GM19351 (cell line): Measurements from ENCODE around the gene CLTCL1.

Experiments
- ATAC-seq: cut with Tn5 transposase; IDR thresholded peaks from one replicate; pipeline ENCODE4 v1.9.1; 2021; ENCODE audit warnings: mild to moderate bottlenecking, moderate library complexity; ENCODE audit not compliant: unreplicated experiment

CLTCL1 gene

GRCh38 chr22:19199479-19199878, 92.0 kb downstream of the CLTCL1 start:
- no peak for ATAC-seq

DNA sequence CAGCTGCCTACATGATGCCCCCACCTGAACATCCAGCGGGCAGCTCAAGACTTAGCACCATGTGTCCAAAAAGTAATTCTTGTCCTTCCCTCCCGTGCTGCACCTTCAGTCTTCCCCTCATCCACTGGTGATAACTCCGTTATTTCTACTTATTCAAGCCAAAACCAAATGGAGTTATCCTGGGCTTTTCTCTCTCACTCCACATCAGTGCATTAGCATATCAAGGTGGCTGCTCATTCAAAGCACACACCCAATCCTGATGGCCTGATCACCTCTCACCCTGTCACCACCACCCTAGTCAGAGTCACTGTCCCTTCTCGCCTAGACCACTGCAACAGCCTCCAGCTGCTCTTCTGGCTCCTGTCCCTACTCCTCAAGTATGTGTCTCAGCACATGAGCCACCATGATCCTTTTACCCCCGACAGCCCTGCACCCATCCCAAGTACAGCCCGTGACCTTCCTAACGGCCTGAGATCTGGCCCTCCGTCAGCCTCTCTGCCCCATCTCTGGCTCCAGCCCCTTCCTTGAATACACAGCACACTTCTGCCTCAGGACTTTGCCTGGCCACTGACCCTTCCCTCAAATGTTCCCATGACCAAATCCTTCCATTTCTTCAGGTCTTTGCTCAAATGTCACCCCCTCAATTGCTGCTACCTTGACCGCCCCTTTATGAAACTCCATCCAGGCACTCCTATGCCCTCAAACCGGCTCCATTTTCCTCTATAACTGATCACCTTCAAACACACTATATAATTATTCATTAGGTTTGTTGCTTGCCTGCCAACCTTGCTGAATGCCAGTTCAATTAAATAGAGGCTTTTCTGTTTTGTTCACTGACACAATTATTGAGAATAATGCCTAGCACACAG, 93.3 kb downstream of the CLTCL1 start:
- no peak for ATAC-seq

GRCh38 chr22:19196841-19197612, 94.5 kb downstream of the CLTCL1 start:
- ATAC-seq: no peak

GRCh38 chr22:19195796-19196731, 95.5 kb downstream of the CLTCL1 start:
- no peak for ATAC-seq

DNA sequence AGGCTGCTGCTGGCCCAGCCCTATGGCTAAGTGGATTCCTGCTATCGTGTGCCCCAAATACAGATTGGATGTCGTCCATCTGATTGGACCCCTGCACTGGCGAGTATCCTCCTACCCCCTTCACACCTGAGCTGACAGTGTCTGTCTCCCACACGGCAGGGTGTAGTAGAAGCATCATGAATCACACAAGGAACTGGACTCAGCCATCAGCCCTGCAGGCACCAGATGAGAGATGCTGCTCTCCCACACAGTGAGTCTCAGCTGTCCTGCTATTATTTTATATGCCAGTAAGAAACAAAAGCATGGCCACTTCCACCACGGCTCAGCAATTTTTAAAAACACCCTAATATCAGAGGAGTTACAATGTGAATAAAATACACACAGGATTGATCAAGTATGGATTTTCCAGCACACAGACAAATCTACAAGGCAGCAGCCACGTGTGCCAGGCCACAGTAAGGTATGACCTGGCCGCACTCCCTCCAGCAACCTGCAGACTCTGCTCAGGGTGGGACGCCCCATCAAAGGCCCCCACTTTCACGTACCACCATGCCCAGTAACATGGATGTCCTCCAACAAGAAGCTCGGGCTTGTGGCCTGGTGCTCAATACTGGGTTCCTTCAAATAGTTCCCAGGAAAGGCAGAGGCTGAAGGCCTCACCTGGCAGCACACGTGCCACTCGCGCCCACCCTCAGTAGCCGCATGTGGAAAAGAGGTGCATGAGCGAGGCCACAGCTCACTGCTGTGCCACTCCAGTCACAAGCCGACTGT, 96.6 kb downstream of the CLTCL1 start:
- ATAC-seq: no peak

GRCh38 chr22:19193879-19194278, 97.6 kb downstream of the CLTCL1 start:
- no peak for ATAC-seq

GRCh38 chr22:19187716-19188563, 103.6 kb downstream of the CLTCL1 start:
- ATAC-seq: no peak

GRCh38 chr22:19184276-19184997, 107.1 kb downstream of the CLTCL1 start:
- no peak for ATAC-seq

GRCh38 chr22:19183216-19183615, 108.3 kb downstream of the CLTCL1 start:
- no peak for ATAC-seq

DNA sequence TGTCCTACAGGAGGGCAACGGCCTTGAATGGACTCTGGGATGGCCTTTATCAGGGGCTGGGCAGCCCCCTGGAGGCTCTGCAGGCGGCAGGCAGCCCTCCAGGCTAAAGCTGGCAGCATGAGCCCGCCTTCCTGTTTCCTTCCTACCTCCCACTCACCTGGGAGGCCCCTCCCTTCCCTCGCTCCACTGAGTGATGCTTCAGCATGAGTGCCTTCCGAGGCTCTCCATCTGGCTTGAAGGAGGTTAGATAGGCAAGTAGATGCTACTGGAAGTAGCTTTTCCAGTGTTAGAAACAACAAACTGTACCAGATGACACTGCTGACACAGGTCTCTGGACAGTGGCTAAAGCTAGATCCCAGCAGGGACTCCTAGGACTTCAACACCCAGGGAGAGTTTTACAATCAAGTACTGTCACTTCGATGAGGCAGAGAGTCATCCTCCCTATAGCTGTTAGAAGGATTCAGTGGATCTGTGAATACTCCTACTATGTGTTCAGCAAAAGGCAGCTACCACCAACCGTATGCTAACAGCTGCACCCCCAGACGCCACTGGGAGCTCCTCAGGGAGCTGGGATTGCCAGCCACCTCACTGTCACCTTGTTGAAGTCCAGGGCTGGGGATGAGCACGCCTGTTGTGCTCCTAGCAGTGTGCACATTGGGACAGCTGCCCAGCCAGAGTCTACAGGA, 108.9 kb downstream of the CLTCL1 start:
- ATAC-seq: no peak

- no peak for ATAC-seq
Measured at GRCh38 chr22:19181786-19182471, 109.6 kb downstream of the CLTCL1 start.

GRCh38 chr22:19180740-19181410, 110.6 kb downstream of the CLTCL1 start:
- no peak for ATAC-seq

DNA sequence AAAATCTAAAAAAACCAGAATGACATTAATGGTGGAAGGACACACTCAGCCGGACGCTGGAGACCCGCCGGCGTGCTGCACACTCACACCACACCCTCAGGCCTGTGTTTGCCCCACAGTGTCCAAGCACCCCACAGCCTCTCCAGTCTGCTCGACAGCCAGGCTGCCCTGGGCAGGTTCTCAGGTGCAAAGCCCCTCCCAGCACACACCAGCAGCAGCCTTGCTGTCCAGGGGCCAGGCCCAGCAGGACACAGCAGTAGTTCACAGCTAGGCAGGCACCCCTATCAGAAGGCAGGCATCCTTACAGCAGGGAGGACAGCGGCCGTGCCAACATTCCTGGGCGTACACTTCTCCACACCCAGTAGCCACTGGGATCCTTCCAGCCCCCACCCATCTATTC, 111.3 kb downstream of the CLTCL1 start:
- ATAC-seq: no peak

DNA sequence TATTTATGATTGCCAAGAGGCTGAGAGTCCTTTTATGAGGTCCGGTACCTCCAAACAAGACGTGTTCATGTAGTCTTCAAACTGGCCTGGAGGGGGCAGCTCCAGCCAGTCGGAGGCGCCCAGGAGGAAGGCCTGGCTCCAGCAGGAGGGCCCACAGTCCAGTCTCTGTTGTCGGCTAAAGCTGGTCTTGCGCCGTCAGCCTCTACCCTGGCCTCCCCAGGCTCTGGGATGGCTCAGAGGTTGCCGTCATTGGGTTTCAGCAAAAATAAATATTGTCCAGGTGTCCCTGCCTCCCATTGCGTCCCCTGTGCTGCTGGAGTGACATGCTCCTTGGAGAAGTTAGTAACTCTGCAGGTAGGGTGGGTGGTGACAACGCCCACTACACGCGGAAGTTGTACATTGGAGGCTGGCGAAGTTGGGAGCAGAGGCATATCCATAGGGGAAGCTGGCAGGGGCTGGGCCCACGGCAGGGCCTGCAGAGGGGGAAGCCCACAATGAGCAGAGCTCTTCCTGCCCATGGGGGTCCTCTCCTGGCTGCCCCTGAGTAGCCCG, 111.9 kb downstream of the CLTCL1 start:
- peak; percentile 55 for ATAC-seq

DNA sequence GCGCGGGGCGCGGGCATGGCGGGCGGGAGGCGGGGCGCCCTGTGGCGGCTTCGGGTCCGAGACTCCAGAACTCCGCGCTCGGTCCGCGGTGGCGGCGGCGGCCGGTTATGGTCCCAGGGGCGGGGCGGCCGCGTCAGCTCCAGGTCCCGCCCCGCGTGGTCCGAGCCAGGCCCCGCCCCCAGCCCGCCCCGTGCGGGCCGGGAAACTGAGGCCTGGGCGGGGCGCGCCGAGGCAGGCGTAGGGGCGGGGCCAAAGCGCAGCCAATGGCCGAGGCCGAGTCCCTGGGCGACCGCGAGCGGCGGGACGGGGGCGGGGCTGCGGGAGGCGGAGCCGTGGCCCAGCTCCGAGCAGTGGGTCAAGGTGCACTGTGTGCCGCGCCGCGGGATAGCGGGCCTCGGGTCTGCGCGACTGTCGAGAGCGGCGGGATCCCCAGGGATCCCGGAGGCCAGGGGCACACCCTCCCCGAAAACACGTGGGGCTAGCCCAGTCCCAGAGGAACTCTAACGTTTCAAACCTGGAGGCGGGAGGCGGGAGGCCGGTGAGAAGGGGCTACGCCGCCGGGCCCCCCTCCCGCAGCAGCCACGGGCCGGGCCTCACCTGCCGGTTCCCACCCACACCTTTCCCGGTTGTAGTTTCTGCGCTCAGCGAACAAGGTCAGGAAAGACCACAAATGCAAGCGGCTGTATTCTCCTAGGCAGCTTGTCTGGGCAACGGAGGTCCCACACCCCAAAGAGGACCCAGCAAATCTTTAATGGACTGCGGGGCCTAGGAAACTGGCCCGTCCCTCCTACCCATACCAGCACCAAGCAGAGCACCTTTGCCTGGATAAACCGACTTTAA, 112.6 kb downstream of the CLTCL1 start, which contains the start of gene SLC25A1:
SLC25A1 (minus strand) TSS at position 80 of the 840 bp plus-strand sequence; CDS start at position 17, 63 bp downstream.
- ATAC-seq: peak; percentile 63
